Lung (tissue), 12 donors: ENCODE data around the gene HLA-DQB2. TPM values are rescaled to one million over a fixed set of nuclear protein-coding genes. Genes with fewer than 3 reads are reported as not detected.
A peak's percentile ranks its signal among the peaks of the same experiment; 100 is the strongest.

Experiments used
- ATAC-seq: fragments of 200-7000 bp; cut with Tn5 transposase; one replicate; pipeline ENCODE4 v1.9.1; 2020; ENCODE audit warnings: moderate number of reproducible peaks; ENCODE audit not compliant: insufficient read depth, low FRiP score
- DNase-seq, 3 donors: peaks; one replicate each; pipeline ENCODE4 v3.0.0-alpha.2; 2013 to 2017
- H3K27ac ChIP-seq, 2 donors: one replicate each; pipeline ENCODE4 v1.5.1; 2013; ENCODE audit warnings: mild to moderate bottlenecking in 2 of 2, moderate library complexity in 2 of 2, control low read depth in 1 of 2, inconsistent platforms in 1 of 2, low read depth in 1 of 2, low read length in 1 of 2
- H3K27me3 ChIP-seq, 3 donors: one replicate each; pipeline ENCODE4 v1.5.1; 2013; ENCODE audit warnings: low read length in 2 of 3; ENCODE audit not compliant: control insufficient read depth in 3 of 3, insufficient read depth in 3 of 3
- H3K36me3 ChIP-seq, 4 donors: one replicate each; pipeline ENCODE4 v1.5.1; 2013; ENCODE audit warnings: low read length in 4 of 4, mild to moderate bottlenecking in 1 of 4, moderate library complexity in 1 of 4; ENCODE audit not compliant: control insufficient read depth in 4 of 4, insufficient read depth in 4 of 4
- H3K4me1 ChIP-seq, 5 donors: one replicate each; pipeline ENCODE4 v1.5.1; 2013; ENCODE audit warnings: low read length in 5 of 5, mild to moderate bottlenecking in 2 of 5, moderate library complexity in 1 of 5; ENCODE audit not compliant: control insufficient read depth in 5 of 5, insufficient read depth in 5 of 5
- H3K4me3 ChIP-seq: one replicate; pipeline ENCODE4 v1.5.1; 2013; ENCODE audit warnings: mild to moderate bottlenecking, control low read depth, moderate library complexity
- H3K9ac ChIP-seq, 2 donors: one replicate each; pipeline ENCODE4 v1.5.1; 2013; ENCODE audit warnings: low read length in 2 of 2, control low read depth in 1 of 2; ENCODE audit not compliant: insufficient read depth in 1 of 2
- H3K9me3 ChIP-seq, 4 donors: one replicate each; pipeline ENCODE4 v1.5.1; 2013; ENCODE audit warnings: low read length in 3 of 4, mild to moderate bottlenecking in 1 of 4, moderate library complexity in 1 of 4; ENCODE audit not compliant: control insufficient read depth in 4 of 4, insufficient read depth in 3 of 4
- CTCF ChIP-seq: IDR thresholded peaks from 2 replicates; pipeline ENCODE4 v1.5.1; 2012; ENCODE audit warnings: mild to moderate bottlenecking; ENCODE audit errors: control extremely low read depth, extremely low read depth
- WGBS, 2 donors: extraction: QIAGEN DNeasy Blood & Tissue Kit; methylation state at CpG; one replicate each; pipeline ENCODE4 v1.1.7; 2013; 5-methylcytosine and 5-hydroxymethylcytosine counted together
- polyA plus RNA-seq, 2 donors: library from polyadenylated mRNA; stranded (reverse); fragments of 200-250 nt; gene quantifications; one replicate each; pipeline ENCODE4 v1.2.1, GENCODE V29; 2013
- total RNA-seq, 2 donors: library from RNA; depleted of rRNA in 1 of 2; stranded (reverse); fragments of >200 nt in 1 of 2; gene quantifications; one replicate each; pipeline ENCODE4 v1.2.1, GENCODE V29; 2014 to 2021
- donor health status: control.
- donor health status: control.
- donor health status: Bipolar disorder and iron deficiency.
- donor health status: healthy.
- donor health status: DM: yes; HTN: yes; CAD: no.

Gene HLA-DQB2
- total and polyA plus RNA-seq, 4 donors, result 0.74 to 56.3 (median 1.9) TPM; not detected in 1

- no peak for TF ChIP-seq CTCF
- 25 to 54% methylated on average over 1 of the region's 1 CpG for WGBS, 2 donors
- Histone ChIP-seq H3K9me3 (no peaks in the 10 kb centered on the region), H3K27me3 (peaks cover 0 to 3% (median 0%) of the 10 kb centered on the region in 3 donors), H3K9ac (no peak overlapping the region), H3K4me1 (no peaks in the 10 kb centered on the region), H3K36me3 (no peaks in the 10 kb centered on the region), H3K4me3 (no peak overlapping the region), H3K27ac (no peak overlapping the region)
- no peak for DNase-seq
- no peak for ATAC-seq
These were observed 11.7 kb upstream of the HLA-DQB2 start for GRCh38 chr6:32775071-32775470.

- H3K36me3 ChIP-seq, result no peaks in the 10 kb centered on the region
- DNase-seq, result no peak
- H3K9me3 ChIP-seq, result no peaks in the 10 kb centered on the region
- H3K9ac ChIP-seq, result no peak overlapping the region
- no peak for ATAC-seq
- WGBS, 2 donors, result 67 to 68% methylated on average over 1 of the region's 1 CpG
- TF ChIP-seq CTCF, result no peak
- H3K4me3 ChIP-seq, result no peak overlapping the region
- peaks cover 0 to 3% (median 0%) of the 10 kb centered on the region in 3 donors for H3K27me3 ChIP-seq
- no peak overlapping the region for H3K27ac ChIP-seq
- H3K4me1 ChIP-seq, result no peaks in the 10 kb centered on the region
These were observed 11.1 kb upstream of the HLA-DQB2 start for GRCh38 chr6:32774426-32774825.

- Histone ChIP-seq H3K36me3 (no peaks in the 10 kb centered on the region), H3K4me3 (no peak overlapping the region), H3K9ac (no peak overlapping the region), H3K4me1 (no peaks in the 10 kb centered on the region), H3K9me3 (no peaks in the 10 kb centered on the region), H3K27ac (no peak overlapping the region), H3K27me3 (peaks cover 0 to 4% (median 0%) of the 10 kb centered on the region in 3 donors)
- no peak for TF ChIP-seq CTCF
- 13 to 17% methylated on average over 1 of the region's 1 CpG for WGBS, 2 donors
- ATAC-seq (no peak), DNase-seq (no peak)
These were observed 9.3 kb upstream of the HLA-DQB2 start for GRCh38 chr6:32772656-32773055.

GRCh38 chr6:32764048-32764447 is 716 bp upstream of the HLA-DQB2 start:
- Histone ChIP-seq H3K9me3 (peaks cover 0 to 2% (median 0%) of the 10 kb centered on the region in 4 donors), H3K9ac (no peak overlapping the region), H3K4me1 (no peaks in the 10 kb centered on the region), H3K27me3 (peaks cover 0 to 6% (median 5%) of the 10 kb centered on the region in 3 donors), H3K36me3 (no peaks in the 10 kb centered on the region), H3K4me3 (no peak overlapping the region), H3K27ac (no peak overlapping the region)
- WGBS, 2 donors, result 19 to 23% methylated on average over 1 of the region's 1 CpG
- TF ChIP-seq CTCF, result no peak
- DNase-seq (no peak), ATAC-seq (peak; percentile 35)
